ENCODE measurements around the gene GPR75. TPM values are rescaled to one million over a fixed set of nuclear protein-coding genes. Genes with fewer than 3 reads are reported as not detected.
"Not testable (repeated sequence)": the region's sequence is repeated elsewhere in the genome, so short reads cannot be mapped to it uniquely, and the experiment has no call there.

Gene GPR75
- total RNA-seq, 4 donors from 2014 or later = 0.80 to 19.6 (median 1.3) TPM

- Histone ChIP-seq H3K4me3 (no peak overlapping the region), H3K27ac (peak overlapping the region; percentile 45 to 76 (median 68)), H3K4me1 (peaks cover 16 to 23% of the 10 kb centered on the region in 2 donors), H3K9me3 (no peaks in the 10 kb centered on the region), H3K36me3 (no peaks in the 10 kb centered on the region), H3K27me3 (no peaks in the 10 kb centered on the region)
- no peak for ATAC-seq
- intact Hi-C loops (cut with DNase I; ENCODE audit: low total_unique reads) (no loop called here), in situ Hi-C loops (cut with MboI; ENCODE audit: low sequenced_read_pairs in 4 of 4) (no loop called here)
- no peak for DNase-seq
- TF ChIP-seq POLR2A (IDR thresholded peaks at IDR 0.05) = no peak
- no peak for TF ChIP-seq CTCF (IDR thresholded peaks at IDR 0.05 in 4 of 5, conservative IDR thresholded peaks at IDR 0.05 in 1 of 5)
These were observed 33.7 kb downstream of the GPR75 start for GRCh38 chr2:53826030-53826410.

- ATAC-seq; H3K36me3 ChIP-seq; H3K27me3 ChIP-seq; DNase-seq; H3K4me3 ChIP-seq; intact Hi-C loops (cut with DNase I; ENCODE audit: low total_unique reads); H3K27ac ChIP-seq; in situ Hi-C loops (cut with MboI; ENCODE audit: low sequenced_read_pairs in 4 of 4); H3K9me3 ChIP-seq: not testable (repeated sequence)
- peak in 1 of 5 experiments; percentile 7 for TF ChIP-seq CTCF (IDR thresholded peaks at IDR 0.05 in 4 of 5, conservative IDR thresholded peaks at IDR 0.05 in 1 of 5)
- peaks cover 16 to 23% of the 10 kb centered on the region in 2 donors for H3K4me1 ChIP-seq
These were observed 36.1 kb downstream of the GPR75 start for GRCh38 chr2:53823639-53824038.

GRCh38 chr2:53821810-53822209, 38.0 kb downstream of the GPR75 start:
- H3K27me3 ChIP-seq = no peaks in the 10 kb centered on the region
- H3K4me1 ChIP-seq = peaks cover 7 to 10% of the 10 kb centered on the region in 2 donors
- H3K4me3 ChIP-seq = no peak overlapping the region
- TF ChIP-seq CTCF (IDR thresholded peaks at IDR 0.05 in 4 of 5, conservative IDR thresholded peaks at IDR 0.05 in 1 of 5) = no peak
- TF ChIP-seq POLR2A (IDR thresholded peaks at IDR 0.05) = no peak
- no peak overlapping the region for H3K27ac ChIP-seq
- H3K36me3 ChIP-seq = peaks cover 0 to 5% of the 10 kb centered on the region in 2 donors
- DNase-seq (no peak), ATAC-seq (no peak)
- intact Hi-C loops (cut with DNase I; ENCODE audit: low total_unique reads) = no loop called here
- no peaks in the 10 kb centered on the region for H3K9me3 ChIP-seq
- in situ Hi-C loops (cut with MboI; ENCODE audit: low sequenced_read_pairs in 4 of 4) = no loop called here

GRCh38 chr2:53820711-53821110, 39.1 kb downstream of the GPR75 start:
- H3K4me3 ChIP-seq = no peak overlapping the region
- intact Hi-C loops (cut with DNase I; ENCODE audit: low total_unique reads) = no loop called here
- DNase-seq (no peak), ATAC-seq (no peak)
- H3K36me3 ChIP-seq = peaks cover 0 to 16% of the 10 kb centered on the region in 2 donors
- H3K27ac ChIP-seq = no peak overlapping the region
- H3K9me3 ChIP-seq = no peaks in the 10 kb centered on the region
- no peaks in the 10 kb centered on the region for H3K27me3 ChIP-seq
- peaks cover 0 to 2% of the 10 kb centered on the region in 2 donors for H3K4me1 ChIP-seq
- in situ Hi-C loops (cut with MboI; ENCODE audit: low sequenced_read_pairs in 4 of 4) = no loop called here
- TF ChIP-seq POLR2A (IDR thresholded peaks at IDR 0.05) (no peak), CTCF (IDR thresholded peaks at IDR 0.05 in 4 of 5, conservative IDR thresholded peaks at IDR 0.05 in 1 of 5) (no peak)

- intact Hi-C loops (cut with DNase I; ENCODE audit: low total_unique reads) (no loop called here), in situ Hi-C loops (cut with MboI; ENCODE audit: low sequenced_read_pairs in 4 of 4) (no loop called here)
- no peak for ATAC-seq
These were observed 39.7 kb downstream of the GPR75 start for GRCh38 chr2:53820048-53820447.

More at GRCh38 chr2:53820048-53820447, 39.7 kb downstream of the GPR75 start:
- Histone ChIP-seq H3K4me3 (no peak overlapping the region), H3K27ac (no peak overlapping the region), H3K9me3 (no peaks in the 10 kb centered on the region), H3K4me1 (no peaks in the 10 kb centered on the region), H3K27me3 (no peaks in the 10 kb centered on the region), H3K36me3 (peaks cover 0 to 17% of the 10 kb centered on the region in 2 donors)
- no peak for DNase-seq
- TF ChIP-seq CTCF (IDR thresholded peaks at IDR 0.05 in 4 of 5, conservative IDR thresholded peaks at IDR 0.05 in 1 of 5) = no peak
- no peak for TF ChIP-seq POLR2A (IDR thresholded peaks at IDR 0.05)

Measured in gastrocnemius medialis (tissue), 4 donors.